ENCODE measurements around the gene CXXC4.

DNA sequence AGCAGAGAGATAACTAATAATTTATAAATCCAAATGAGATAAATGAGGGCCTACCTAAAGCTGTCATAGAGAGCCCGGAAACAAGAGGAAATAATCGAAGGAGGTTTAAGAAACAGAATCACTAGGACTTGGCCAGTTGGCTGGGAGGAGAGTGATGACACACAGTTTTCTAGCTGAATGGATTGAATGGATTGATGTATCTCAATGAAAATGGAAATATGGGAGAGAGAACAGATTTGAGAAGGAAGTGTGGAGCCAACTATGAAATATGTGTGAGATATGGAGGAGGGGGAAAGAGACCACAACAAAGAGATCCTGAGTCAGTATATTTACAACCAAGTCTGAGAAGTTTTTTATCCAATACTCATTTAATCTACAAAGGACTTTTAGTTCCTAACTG is 35.7 kb upstream of the CXXC4 start:
- TF ChIP-seq, protein P1, sequence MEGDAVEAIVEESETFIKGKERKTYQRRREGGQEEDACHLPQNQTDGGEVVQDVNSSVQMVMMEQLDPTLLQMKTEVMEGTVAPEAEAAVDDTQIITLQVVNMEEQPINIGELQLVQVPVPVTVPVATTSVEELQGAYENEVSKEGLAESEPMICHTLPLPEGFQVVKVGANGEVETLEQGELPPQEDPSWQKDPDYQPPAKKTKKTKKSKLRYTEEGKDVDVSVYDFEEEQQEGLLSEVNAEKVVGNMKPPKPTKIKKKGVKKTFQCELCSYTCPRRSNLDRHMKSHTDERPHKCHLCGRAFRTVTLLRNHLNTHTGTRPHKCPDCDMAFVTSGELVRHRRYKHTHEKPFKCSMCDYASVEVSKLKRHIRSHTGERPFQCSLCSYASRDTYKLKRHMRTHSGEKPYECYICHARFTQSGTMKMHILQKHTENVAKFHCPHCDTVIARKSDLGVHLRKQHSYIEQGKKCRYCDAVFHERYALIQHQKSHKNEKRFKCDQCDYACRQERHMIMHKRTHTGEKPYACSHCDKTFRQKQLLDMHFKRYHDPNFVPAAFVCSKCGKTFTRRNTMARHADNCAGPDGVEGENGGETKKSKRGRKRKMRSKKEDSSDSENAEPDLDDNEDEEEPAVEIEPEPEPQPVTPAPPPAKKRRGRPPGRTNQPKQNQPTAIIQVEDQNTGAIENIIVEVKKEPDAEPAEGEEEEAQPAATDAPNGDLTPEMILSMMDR (IDR thresholded peaks at IDR 0.05): no peak
- TF ChIP-seq EP300 (IDR thresholded peaks at IDR 0.05): no peak
- no peak for TF ChIP-seq POLR2A (IDR thresholded peaks at IDR 0.05)
- TF ChIP-seq POLR2AphosphoS5 (IDR thresholded peaks at IDR 0.05): no peak
